Measurements from ENCODE around the gene PRCP.

Gene PRCP

DNA sequence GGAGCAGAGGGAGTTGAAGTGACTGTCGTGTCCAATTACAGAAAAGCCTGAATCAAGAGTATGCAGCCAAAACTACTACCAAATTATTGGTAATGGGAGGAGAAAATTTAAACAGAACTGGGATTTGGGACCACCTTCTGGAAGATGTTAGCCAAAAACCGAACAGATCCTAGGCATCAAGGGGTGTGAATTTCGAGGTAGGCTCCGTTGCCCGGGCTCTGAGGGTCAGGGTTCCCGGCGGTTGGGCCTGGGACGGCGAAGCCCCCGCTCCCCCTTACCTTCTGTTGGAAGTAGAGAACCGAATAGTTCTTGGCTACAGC is 313 bp downstream of the PRCP start:
- Histone ChIP-seq H3K23ac (ENCODE audit: low read length) (no peak overlapping the region), H4K12ac (ENCODE audit: low read depth, low read length) (peak overlapping the region; percentile 75), H3K14ac (ENCODE audit: low read length) (peak overlapping the region; percentile 82), H3K36me3 (ENCODE audit: control insufficient read depth in 1 of 2, insufficient read depth in 2 of 2, low read length in 2 of 2) (no peaks in the 10 kb centered on the region), H3K4me2 (ENCODE audit: low read length) (peak overlapping the region; percentile 92), H2AK5ac (ENCODE audit: low read length) (no peak overlapping the region), H3K79me2 (ENCODE audit: control insufficient read depth, insufficient read depth, low read length, poor library complexity) (peaks cover 3% of the 10 kb centered on the region), H3K18ac (ENCODE audit: low read length) (peak overlapping the region; percentile 68), H3K79me1 (ENCODE audit: low read length) (peaks cover 5% of the 10 kb centered on the region), H4K91ac (ENCODE audit: low read depth, low read length) (peak overlapping the region; percentile 57), H3K9me3 (ENCODE audit: insufficient read depth, low read depth, low read length) (no peaks in the 10 kb centered on the region), H3K4me3 (ENCODE audit: low read depth, low read length) (peak overlapping the region; percentile 73), H3K9ac (ENCODE audit: low read length) (peak overlapping the region; percentile 66), H4K8ac (ENCODE audit: low read depth, low read length) (peak overlapping the region; percentile 87), H2BK12ac (ENCODE audit: low read length) (peak overlapping the region; percentile 10), H3K4ac (ENCODE audit: low read depth, low read length) (peak overlapping the region; percentile 43), H3K27me3 (ENCODE audit: insufficient read depth, low read length) (no peaks in the 10 kb centered on the region), H3K27ac (ENCODE audit: low read depth, low read length) (peak overlapping the region; percentile 20), H2BK120ac (ENCODE audit: insufficient read depth, low read length, poor library complexity) (peak overlapping the region; percentile 53), H3K4me1 (ENCODE audit: control insufficient read depth in 1 of 2, insufficient read depth in 2 of 2, low read length in 2 of 2) (peaks cover 6 to 11% of the 10 kb centered on the region in 2 experiments), H2BK5ac (ENCODE audit: low read depth, low read length, poor library complexity) (peak overlapping the region; percentile 67), H2AFZ (ENCODE audit: insufficient read depth, low read length, poor library complexity) (peak overlapping the region; percentile 96)
- DNase-seq, result no peak
- WGBS (ENCODE audit: extremely low coverage, insufficient coverage, insufficient read length), result no CpG with 5 or more reads among the region's 11 CpGs

DNA sequence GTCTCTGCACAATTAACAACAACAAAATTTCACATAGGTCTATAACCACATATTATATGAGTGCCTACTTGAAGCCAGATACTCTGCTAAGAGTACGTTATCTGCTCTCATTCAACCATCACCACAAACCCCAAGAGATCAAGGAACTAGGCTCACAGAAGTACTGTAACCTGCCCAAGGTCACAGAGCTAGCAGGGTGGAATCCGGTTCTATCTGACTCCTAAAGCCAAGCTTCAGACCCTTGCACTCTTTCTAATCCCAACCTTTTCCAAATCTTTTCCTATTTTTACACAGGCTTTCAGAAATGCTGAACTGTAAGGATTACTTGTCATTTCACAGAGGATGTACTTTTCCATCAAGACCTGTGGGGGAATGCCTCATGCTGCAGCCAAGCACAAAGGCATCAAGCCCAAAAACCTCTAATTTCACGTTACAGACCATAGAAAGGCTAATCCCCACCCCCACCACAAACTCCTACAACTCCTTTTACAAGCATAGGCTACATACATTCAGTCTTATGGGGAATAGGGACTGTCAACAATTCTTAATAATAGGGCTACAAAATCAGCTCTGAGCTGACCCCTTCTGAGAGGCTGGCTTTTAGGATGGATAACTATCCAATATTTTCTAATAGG is 927 bp downstream of the PRCP start:
- no peak for DNase-seq
- no peak overlapping the region for H4K91ac ChIP-seq (ENCODE audit: low read depth, low read length)
- no peaks in the 10 kb centered on the region for H3K36me3 ChIP-seq (ENCODE audit: control insufficient read depth in 1 of 2, insufficient read depth in 2 of 2, low read length in 2 of 2)
- no peaks in the 10 kb centered on the region for H3K9me3 ChIP-seq (ENCODE audit: insufficient read depth, low read depth, low read length)
- peak overlapping the region; percentile 92 for H3K4me2 ChIP-seq (ENCODE audit: low read length)
- H2AK5ac ChIP-seq (ENCODE audit: low read length), result no peak overlapping the region
- H3K23ac ChIP-seq (ENCODE audit: low read length), result no peak overlapping the region
- H3K18ac ChIP-seq (ENCODE audit: low read length), result no peak overlapping the region
- H4K8ac ChIP-seq (ENCODE audit: low read depth, low read length), result no peak overlapping the region
- H4K12ac ChIP-seq (ENCODE audit: low read depth, low read length), result no peak overlapping the region
- WGBS (ENCODE audit: extremely low coverage, insufficient coverage, insufficient read length), result no CpG with 5 or more reads among the region's 3 CpGs
- peaks cover 5% of the 10 kb centered on the region for H3K79me1 ChIP-seq (ENCODE audit: low read length)
- no peak overlapping the region for H2BK120ac ChIP-seq (ENCODE audit: insufficient read depth, low read length, poor library complexity)
- no peak overlapping the region for H3K9ac ChIP-seq (ENCODE audit: low read length)
- H3K4ac ChIP-seq (ENCODE audit: low read depth, low read length), result no peak overlapping the region
- H3K79me2 ChIP-seq (ENCODE audit: control insufficient read depth, insufficient read depth, low read length, poor library complexity), result peaks cover 3% of the 10 kb centered on the region
- H3K4me1 ChIP-seq (ENCODE audit: control insufficient read depth in 1 of 2, insufficient read depth in 2 of 2, low read length in 2 of 2), result peaks cover 6 to 11% of the 10 kb centered on the region in 2 experiments
- no peak overlapping the region for H3K4me3 ChIP-seq (ENCODE audit: low read depth, low read length)
- H2BK5ac ChIP-seq (ENCODE audit: low read depth, low read length, poor library complexity), result no peak overlapping the region
- no peak overlapping the region for H3K14ac ChIP-seq (ENCODE audit: low read length)
- no peak overlapping the region for H3K27ac ChIP-seq (ENCODE audit: low read depth, low read length)
- no peak overlapping the region for H2AFZ ChIP-seq (ENCODE audit: insufficient read depth, low read length, poor library complexity)
- H2BK12ac ChIP-seq (ENCODE audit: low read length), result no peak overlapping the region
- no peaks in the 10 kb centered on the region for H3K27me3 ChIP-seq (ENCODE audit: insufficient read depth, low read length)

DNA sequence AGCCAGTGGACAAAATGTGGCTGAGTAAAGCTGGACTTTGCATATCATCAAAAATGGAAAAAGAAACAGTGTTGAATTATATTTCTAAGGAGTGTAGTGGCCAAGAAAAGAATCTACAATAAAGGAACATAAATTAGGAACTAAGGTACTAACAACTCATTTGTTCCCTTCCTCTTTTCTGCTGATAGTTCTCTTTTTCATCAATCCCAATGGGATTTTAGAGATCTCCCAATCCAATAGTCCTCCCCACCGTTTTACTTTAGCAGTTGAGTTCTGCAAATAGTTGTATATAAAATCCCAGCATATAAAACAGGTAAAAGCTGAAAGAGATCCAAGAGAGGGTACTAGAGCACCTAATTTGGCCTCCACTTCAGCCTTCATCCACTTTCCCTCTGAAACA is 2.0 kb downstream of the PRCP start:
- H3K79me1 ChIP-seq (ENCODE audit: low read length), result peaks cover 5% of the 10 kb centered on the region
- no peak overlapping the region for H3K27ac ChIP-seq (ENCODE audit: low read depth, low read length)
- no peak overlapping the region for H3K14ac ChIP-seq (ENCODE audit: low read length)
- DNase-seq, result no peak
- H4K91ac ChIP-seq (ENCODE audit: low read depth, low read length), result no peak overlapping the region
- H3K9me3 ChIP-seq (ENCODE audit: insufficient read depth, low read depth, low read length), result no peaks in the 10 kb centered on the region
- no CpG with 5 or more reads among the region's 1 CpG for WGBS (ENCODE audit: extremely low coverage, insufficient coverage, insufficient read length)
- H2BK5ac ChIP-seq (ENCODE audit: low read depth, low read length, poor library complexity), result no peak overlapping the region
- H3K27me3 ChIP-seq (ENCODE audit: insufficient read depth, low read length), result no peaks in the 10 kb centered on the region
- no peak overlapping the region for H3K23ac ChIP-seq (ENCODE audit: low read length)
- H3K9ac ChIP-seq (ENCODE audit: low read length), result no peak overlapping the region
- no peak overlapping the region for H3K18ac ChIP-seq (ENCODE audit: low read length)
- H3K4me1 ChIP-seq (ENCODE audit: control insufficient read depth in 1 of 2, insufficient read depth in 2 of 2, low read length in 2 of 2), result peaks cover 6 to 11% of the 10 kb centered on the region in 2 experiments
- H2BK120ac ChIP-seq (ENCODE audit: insufficient read depth, low read length, poor library complexity), result no peak overlapping the region
- no peak overlapping the region for H2BK12ac ChIP-seq (ENCODE audit: low read length)
- no peak overlapping the region for H3K4me3 ChIP-seq (ENCODE audit: low read depth, low read length)
- H4K8ac ChIP-seq (ENCODE audit: low read depth, low read length), result no peak overlapping the region
- no peak overlapping the region for H2AK5ac ChIP-seq (ENCODE audit: low read length)
- H2AFZ ChIP-seq (ENCODE audit: insufficient read depth, low read length, poor library complexity), result no peak overlapping the region
- no peaks in the 10 kb centered on the region for H3K36me3 ChIP-seq (ENCODE audit: control insufficient read depth in 1 of 2, insufficient read depth in 2 of 2, low read length in 2 of 2)
- H3K4me2 ChIP-seq (ENCODE audit: low read length), result no peak overlapping the region
- H4K12ac ChIP-seq (ENCODE audit: low read depth, low read length), result no peak overlapping the region
- H3K79me2 ChIP-seq (ENCODE audit: control insufficient read depth, insufficient read depth, low read length, poor library complexity), result peaks cover 3% of the 10 kb centered on the region
- H3K4ac ChIP-seq (ENCODE audit: low read depth, low read length), result no peak overlapping the region

DNA sequence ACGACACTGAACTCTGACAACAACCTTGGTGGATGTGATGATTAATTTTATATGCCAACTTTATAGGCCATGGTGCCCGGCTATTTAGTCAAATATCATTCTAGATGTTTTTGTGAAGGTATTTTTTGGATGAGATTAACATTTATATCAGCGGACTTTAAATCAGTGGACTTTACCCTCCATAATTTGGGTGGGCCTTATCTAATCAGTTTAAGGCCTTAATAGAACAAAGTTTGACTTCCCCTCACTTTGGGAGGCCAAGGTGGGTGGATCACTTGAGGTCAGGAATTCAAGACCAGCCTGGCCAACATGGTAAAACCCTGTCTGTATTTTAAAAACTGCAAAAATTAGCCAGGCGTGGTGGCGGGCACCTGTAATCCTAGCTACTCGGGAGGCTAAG is 4.0 kb downstream of the PRCP start:
- H3K4me3 ChIP-seq (ENCODE audit: low read depth, low read length), result no peak overlapping the region
- peaks cover 4% of the 10 kb centered on the region for H3K79me1 ChIP-seq (ENCODE audit: low read length)
- H2AFZ ChIP-seq (ENCODE audit: insufficient read depth, low read length, poor library complexity), result no peak overlapping the region
- H4K12ac ChIP-seq (ENCODE audit: low read depth, low read length), result no peak overlapping the region
- no peak overlapping the region for H3K18ac ChIP-seq (ENCODE audit: low read length)
- peaks cover 3 to 4% of the 10 kb centered on the region in 2 experiments for H3K4me1 ChIP-seq (ENCODE audit: control insufficient read depth in 1 of 2, insufficient read depth in 2 of 2, low read length in 2 of 2)
- no peak for DNase-seq
- no peak overlapping the region for H4K8ac ChIP-seq (ENCODE audit: low read depth, low read length)
- H3K9ac ChIP-seq (ENCODE audit: low read length), result no peak overlapping the region
- no peak overlapping the region for H2BK5ac ChIP-seq (ENCODE audit: low read depth, low read length, poor library complexity)
- H3K79me2 ChIP-seq (ENCODE audit: control insufficient read depth, insufficient read depth, low read length, poor library complexity), result peaks cover 3% of the 10 kb centered on the region
- peaks cover 0 to 1% of the 10 kb centered on the region in 2 experiments for H3K36me3 ChIP-seq (ENCODE audit: control insufficient read depth in 1 of 2, insufficient read depth in 2 of 2, low read length in 2 of 2)
- no peaks in the 10 kb centered on the region for H3K9me3 ChIP-seq (ENCODE audit: insufficient read depth, low read depth, low read length)
- no peak overlapping the region for H2AK5ac ChIP-seq (ENCODE audit: low read length)
- H3K4ac ChIP-seq (ENCODE audit: low read depth, low read length), result no peak overlapping the region
- WGBS (ENCODE audit: extremely low coverage, insufficient coverage, insufficient read length), result no CpG with 5 or more reads among the region's 6 CpGs
- H3K27ac ChIP-seq (ENCODE audit: low read depth, low read length), result no peak overlapping the region
- H3K23ac ChIP-seq (ENCODE audit: low read length), result no peak overlapping the region
- no peak overlapping the region for H3K14ac ChIP-seq (ENCODE audit: low read length)
- no peak overlapping the region for H4K91ac ChIP-seq (ENCODE audit: low read depth, low read length)
- no peak overlapping the region for H2BK12ac ChIP-seq (ENCODE audit: low read length)
- no peak overlapping the region for H2BK120ac ChIP-seq (ENCODE audit: insufficient read depth, low read length, poor library complexity)
- H3K27me3 ChIP-seq (ENCODE audit: insufficient read depth, low read length), result no peaks in the 10 kb centered on the region
- no peak overlapping the region for H3K4me2 ChIP-seq (ENCODE audit: low read length)

Data from trophoblast cell (in vitro differentiated cells and primary cell).